ENCODE measurements around the gene MMS19. TPM values are rescaled to one million over a fixed set of nuclear protein-coding genes. Genes with fewer than 3 reads are reported as not detected.
A peak's percentile ranks its signal among the peaks of the same experiment; 100 is the strongest.

The MMS19 gene
- total RNA-seq, 1 donor from 2014 or later, result 88.1 TPM

GRCh38 chr10:97435211-97435610 is 63.0 kb downstream of the MMS19 start:
- H3K36me3 Mint-ChIP-seq, result peaks cover 34% of the 10 kb centered on the region
- H3K4me1 Mint-ChIP-seq, result no peaks in the 10 kb centered on the region
- no peaks in the 10 kb centered on the region for H3K27me3 Mint-ChIP-seq (ENCODE audit: low read depth)
- H3K4me3 Mint-ChIP-seq, result no peak overlapping the region
- no peaks in the 10 kb centered on the region for H3K9me3 Mint-ChIP-seq
- no peak for TF ChIP-seq CTCF (IDR thresholded peaks at IDR 0.05; ENCODE audit: unreplicated experiment)
- no peak overlapping the region for H3K27ac Mint-ChIP-seq
- DNase-seq (ENCODE audit: low spot score in 2 of 2, unreplicated experiment in 2 of 2), result no peak

GRCh38 chr10:97434557-97434956 is 63.7 kb downstream of the MMS19 start:
- no peak for DNase-seq (ENCODE audit: low spot score in 2 of 2, unreplicated experiment in 2 of 2)
- TF ChIP-seq CTCF (IDR thresholded peaks at IDR 0.05; ENCODE audit: unreplicated experiment), result no peak
- Mint-ChIP-seq H3K36me3 (peaks cover 31% of the 10 kb centered on the region), H3K4me3 (no peak overlapping the region), H3K9me3 (no peaks in the 10 kb centered on the region), H3K4me1 (no peaks in the 10 kb centered on the region), H3K27me3 (ENCODE audit: low read depth) (no peaks in the 10 kb centered on the region), H3K27ac (no peak overlapping the region)

GRCh38 chr10:97434055-97434454 is 64.2 kb downstream of the MMS19 start:
- DNase-seq (ENCODE audit: low spot score in 2 of 2, unreplicated experiment in 2 of 2), result no peak
- peaks cover 33% of the 10 kb centered on the region for H3K36me3 Mint-ChIP-seq
- no peaks in the 10 kb centered on the region for H3K27me3 Mint-ChIP-seq (ENCODE audit: low read depth)
- H3K4me1 Mint-ChIP-seq, result peaks cover 5% of the 10 kb centered on the region
- no peak for TF ChIP-seq CTCF (IDR thresholded peaks at IDR 0.05; ENCODE audit: unreplicated experiment)
- H3K9me3 Mint-ChIP-seq, result no peaks in the 10 kb centered on the region
- no peak overlapping the region for H3K4me3 Mint-ChIP-seq
- H3K27ac Mint-ChIP-seq, result peak overlapping the region; percentile 21

- peaks cover 23% of the 10 kb centered on the region for H3K4me1 Mint-ChIP-seq
- H3K27me3 Mint-ChIP-seq (ENCODE audit: low read depth), result no peaks in the 10 kb centered on the region
- TF ChIP-seq CTCF (IDR thresholded peaks at IDR 0.05; ENCODE audit: unreplicated experiment), result no peak
- peak overlapping the region; percentile 67 for H3K4me3 Mint-ChIP-seq
- H3K36me3 Mint-ChIP-seq, result peaks cover 17% of the 10 kb centered on the region
- H3K27ac Mint-ChIP-seq, result peak overlapping the region; percentile 93
- no peaks in the 10 kb centered on the region for H3K9me3 Mint-ChIP-seq
- no peak for DNase-seq (ENCODE audit: low spot score in 2 of 2, unreplicated experiment in 2 of 2)
These were observed 69.6 kb downstream of the MMS19 start for GRCh38 chr10:97428572-97428981.

- Mint-ChIP-seq H3K4me3 (peak overlapping the region; percentile 90), H3K9me3 (no peaks in the 10 kb centered on the region), H3K36me3 (peaks cover 20% of the 10 kb centered on the region), H3K27ac (peak overlapping the region; percentile 93), H3K27me3 (ENCODE audit: low read depth) (no peaks in the 10 kb centered on the region), H3K4me1 (peaks cover 23% of the 10 kb centered on the region)
- DNase-seq (ENCODE audit: low spot score in 2 of 2, unreplicated experiment in 2 of 2), result no peak
- TF ChIP-seq CTCF (IDR thresholded peaks at IDR 0.05; ENCODE audit: unreplicated experiment), result no peak
These were observed 70.5 kb downstream of the MMS19 start for GRCh38 chr10:97427571-97428179.

Data from mesothelial cell of epicardium (in vitro differentiated cells).